Stimulated activated CD8-positive, alpha-beta memory T cell treated with anti-CD3 and anti-CD28 coated beads, Interleukin-15, amount 100 ng/mL, for 24 hours (primary cell): ENCODE results near the gene SIK1.
"Not testable (repeated sequence)": the region's sequence is repeated elsewhere in the genome, so short reads cannot be mapped to it uniquely, and the experiment has no call there.

Experiments
- DNase-seq: peaks from one replicate; pipeline ENCODE4 v3.0.0-alpha.2; 2020; ENCODE audit warnings: low read depth

Gene SIK1

GRCh38 chr21:43396788-43397438 lies 30.0 kb downstream of the SIK1 start:
- not testable (repeated sequence) for DNase-seq

GRCh38 chr21:43383351-43383750 lies 43.6 kb downstream of the SIK1 start:
- DNase-seq, result not testable (repeated sequence)

GRCh38 chr21:43382902-43383301 lies 44.0 kb downstream of the SIK1 start:
- DNase-seq, result not testable (repeated sequence)

DNA sequence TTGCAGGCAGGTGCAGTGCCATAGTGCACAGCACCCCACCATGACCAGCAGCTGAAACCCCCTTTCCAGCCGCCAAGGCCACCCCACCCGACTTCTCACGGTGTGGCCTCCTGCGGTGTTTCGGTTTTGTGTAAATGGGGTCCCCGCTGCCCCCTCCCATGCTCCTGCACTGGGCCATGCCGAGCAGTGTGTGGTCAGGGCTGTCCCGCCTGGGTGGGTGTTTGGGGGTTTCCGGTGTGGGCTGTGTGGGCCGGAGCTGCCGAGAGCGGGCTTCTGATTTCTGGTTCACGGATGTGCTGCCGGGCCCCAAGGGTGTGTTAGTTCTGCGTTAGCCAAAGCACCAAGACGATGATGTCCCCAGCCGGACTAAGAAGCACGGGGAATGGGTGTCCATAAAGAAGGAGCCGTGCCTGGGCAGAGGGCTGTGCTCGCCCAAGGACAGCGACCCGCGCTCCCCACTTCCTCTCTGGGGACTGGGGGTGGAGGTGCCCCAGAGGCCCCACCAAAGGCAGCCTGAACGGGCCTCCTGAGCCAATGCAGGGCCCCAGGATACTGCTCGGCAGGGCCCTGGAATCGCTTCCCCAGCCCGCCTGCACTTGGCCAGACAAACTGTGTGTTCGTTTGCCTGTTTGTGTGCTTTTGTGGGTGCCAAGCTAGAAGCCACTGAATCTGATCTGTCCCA lies 45.9 kb downstream of the SIK1 start:
- DNase-seq, result not testable (repeated sequence)

- DNase-seq, result not testable (repeated sequence)
Observed at GRCh38 chr21:43380337-43380736, 46.6 kb downstream of the SIK1 start.

GRCh38 chr21:43379626-43380122 lies 47.3 kb downstream of the SIK1 start:
- DNase-seq, result not testable (repeated sequence)

DNA sequence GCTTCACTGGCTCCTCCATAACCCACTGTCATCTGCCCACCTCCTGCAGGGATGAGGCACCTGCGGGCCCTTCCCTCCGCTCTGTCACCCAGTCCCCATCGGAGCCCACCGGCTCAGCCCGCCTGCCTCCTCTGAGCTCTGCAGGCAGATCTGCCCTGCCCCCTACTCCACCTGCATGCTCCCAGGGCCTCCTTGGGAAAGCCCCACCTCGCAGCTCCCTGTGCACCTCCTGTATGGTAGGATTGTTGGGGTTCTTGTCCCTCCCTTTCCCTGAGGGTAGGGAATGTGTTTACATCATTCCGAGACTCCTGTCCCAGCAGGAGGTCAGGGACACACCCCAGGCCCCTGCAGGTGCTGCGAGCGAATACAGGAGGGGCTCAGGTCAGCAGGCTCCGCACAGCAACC lies 50.5 kb downstream of the SIK1 start:
- DNase-seq, result no peak

- no peak for DNase-seq
Observed at GRCh38 chr21:43375837-43376477, 51.0 kb downstream of the SIK1 start.

DNA sequence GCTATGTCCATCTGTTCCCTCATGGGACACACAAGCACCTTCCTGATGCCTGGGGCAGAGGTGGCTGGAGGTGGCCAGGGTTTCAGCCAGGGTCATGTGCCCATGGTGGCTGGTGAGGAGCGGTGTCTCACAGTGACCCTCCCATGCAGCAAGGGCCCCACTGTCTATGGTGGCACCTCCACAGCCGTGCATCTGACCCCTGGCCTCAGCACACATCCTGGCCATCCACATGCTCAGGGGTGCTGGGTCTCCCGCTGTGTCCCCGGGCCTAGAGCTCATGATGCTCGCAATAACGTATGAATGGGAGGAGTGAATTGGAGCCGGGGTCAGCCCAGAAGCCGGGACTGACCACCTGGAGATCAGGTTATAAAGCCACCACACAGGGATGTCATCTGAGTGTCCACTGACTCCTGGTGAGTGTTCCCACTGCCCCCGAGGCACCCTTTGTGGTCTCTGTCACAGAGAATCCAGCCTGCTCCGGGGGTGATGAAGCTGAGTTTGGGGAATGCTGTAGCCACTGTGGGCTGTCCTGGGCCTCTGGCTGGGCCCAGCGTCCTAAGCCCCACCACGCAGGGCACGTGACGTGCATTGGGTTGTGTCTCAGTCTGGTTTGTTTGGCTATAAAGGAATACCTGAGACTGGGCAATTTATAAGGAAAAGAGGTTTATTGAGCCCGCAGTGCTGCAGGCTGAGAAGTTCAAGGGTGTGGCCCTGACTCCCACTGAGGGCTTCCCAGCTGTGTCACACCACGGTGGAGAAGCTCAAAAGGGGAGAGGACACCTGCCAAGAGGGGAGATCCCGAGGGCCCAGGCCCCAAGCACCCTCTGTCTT lies 51.7 kb downstream of the SIK1 start:
- DNase-seq, result no peak

DNA sequence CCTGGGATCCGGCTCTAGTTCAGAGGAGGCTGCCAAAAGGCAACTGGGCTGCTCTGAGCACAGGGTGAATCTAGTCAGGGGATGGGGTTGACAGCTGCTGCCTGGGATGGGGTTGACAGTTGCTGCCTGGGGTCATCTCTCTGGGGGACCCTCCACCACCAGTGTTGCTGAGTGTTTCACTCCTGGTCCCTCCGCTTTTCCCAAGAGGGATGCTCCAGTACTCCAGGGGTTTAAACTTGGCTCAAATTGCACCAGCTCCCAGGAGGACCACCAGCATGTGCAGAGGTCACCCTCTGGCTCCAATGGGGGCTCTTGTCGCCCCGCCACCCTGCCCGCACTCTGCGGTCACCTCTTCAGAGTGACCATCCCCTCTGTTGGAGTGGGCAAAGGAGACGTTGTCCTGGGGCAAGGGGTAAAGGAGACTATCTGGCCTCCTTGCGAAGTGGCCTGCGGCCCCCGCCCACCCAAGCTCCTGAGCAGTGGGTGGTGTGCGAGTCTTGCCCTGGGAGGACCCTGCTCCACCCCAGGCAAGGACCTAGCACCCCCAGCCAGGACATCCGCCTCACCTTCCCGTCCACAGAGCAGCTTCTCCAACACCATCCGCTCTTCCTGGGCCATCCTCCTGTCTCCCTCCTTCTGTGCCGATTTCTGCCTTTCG lies 52.6 kb downstream of the SIK1 start:
- DNase-seq, result no peak

DNA sequence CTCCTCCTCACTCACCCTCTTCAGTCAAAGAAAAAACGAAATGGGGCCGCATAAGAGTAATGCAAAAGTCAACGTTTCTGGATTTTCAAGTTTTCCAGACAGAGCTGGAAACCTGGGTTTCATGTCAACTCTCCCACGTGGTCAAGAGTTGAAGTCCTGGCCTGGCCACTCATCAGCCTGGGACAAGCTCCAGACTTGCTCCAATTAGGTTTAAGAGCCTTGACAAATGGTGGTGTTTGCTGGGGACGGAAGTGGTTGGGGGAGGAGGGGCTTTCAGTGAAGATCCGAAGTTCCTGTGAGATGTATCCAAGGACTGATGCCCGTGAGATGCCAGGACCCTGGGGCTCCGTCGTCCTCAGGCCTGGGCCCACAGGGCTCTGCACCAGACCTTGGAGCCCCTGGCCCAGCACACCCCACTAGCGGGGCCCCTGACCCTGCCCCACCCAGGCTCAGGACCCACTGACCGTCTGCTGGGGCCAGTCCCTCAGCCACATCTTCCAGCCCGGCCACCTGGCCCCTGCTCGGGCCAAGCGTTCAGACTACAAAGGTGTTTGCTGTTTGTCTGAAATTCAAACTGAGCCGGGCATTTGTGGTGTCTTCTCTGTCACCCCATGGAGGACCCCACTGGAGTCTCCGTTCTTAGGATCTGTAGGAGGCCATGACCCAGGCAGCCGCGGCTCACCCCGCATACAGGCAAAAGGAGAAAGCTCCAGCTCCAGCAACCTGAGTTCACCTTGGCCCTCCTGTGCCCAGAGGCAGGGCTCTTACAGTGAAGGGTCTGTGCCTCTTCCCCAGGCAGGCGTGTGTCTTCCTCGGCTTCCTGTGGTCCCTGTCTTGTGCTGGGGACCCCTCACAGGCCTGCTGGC lies 53.3 kb downstream of the SIK1 start:
- no peak for DNase-seq

GRCh38 chr21:43372663-43373361 lies 54.1 kb downstream of the SIK1 start:
- DNase-seq, result no peak

GRCh38 chr21:43371786-43372185 lies 55.1 kb downstream of the SIK1 start:
- no peak for DNase-seq

GRCh38 chr21:43370888-43371570 lies 55.9 kb downstream of the SIK1 start:
- no peak for DNase-seq

- DNase-seq, result no peak
Observed at GRCh38 chr21:43370091-43370658, 56.8 kb downstream of the SIK1 start.

DNA sequence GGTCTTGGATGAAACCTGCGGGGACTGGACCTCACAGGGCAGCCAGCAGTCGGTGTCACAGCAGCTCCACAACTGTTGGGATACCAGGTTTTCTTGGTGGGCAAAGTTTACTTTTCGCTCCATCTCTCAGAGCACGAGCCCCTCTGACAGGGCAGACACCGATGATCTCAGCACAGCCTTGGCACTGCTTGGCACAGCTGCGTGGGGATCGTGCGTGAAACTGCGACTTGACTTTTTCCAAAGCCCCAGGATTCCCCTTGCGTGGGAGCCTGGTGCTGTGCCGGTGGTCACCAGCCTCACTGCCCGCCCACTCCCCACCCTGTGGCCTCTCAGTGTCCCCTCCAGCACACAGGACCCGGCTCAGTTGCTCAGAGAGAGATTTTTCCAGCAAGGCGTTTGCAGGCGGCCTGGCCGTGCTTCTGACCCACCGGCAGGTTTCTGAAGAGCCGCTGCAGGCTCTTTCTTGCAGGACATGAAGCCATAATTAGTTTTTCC lies 57.3 kb downstream of the SIK1 start:
- DNase-seq, result no peak

DNA sequence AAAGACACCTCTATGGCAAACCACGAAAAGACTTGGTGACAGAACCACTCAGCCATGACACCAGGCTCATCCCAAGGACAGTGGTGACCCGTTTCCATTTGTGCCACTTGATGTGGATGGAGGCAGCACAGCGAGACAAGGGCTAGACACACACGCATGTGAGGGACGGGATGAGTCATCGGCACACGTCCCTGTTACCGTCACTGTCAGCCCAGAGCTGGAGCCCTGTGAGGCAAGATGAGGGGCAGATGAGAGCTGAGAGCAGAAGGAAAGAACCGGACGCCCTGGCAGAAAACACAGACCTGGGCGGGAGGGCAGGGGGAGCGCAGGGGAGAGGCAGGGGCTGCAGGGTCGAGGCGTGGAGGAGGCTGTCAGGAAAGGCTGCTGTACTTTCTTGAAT lies 57.8 kb downstream of the SIK1 start:
- no peak for DNase-seq

DNA sequence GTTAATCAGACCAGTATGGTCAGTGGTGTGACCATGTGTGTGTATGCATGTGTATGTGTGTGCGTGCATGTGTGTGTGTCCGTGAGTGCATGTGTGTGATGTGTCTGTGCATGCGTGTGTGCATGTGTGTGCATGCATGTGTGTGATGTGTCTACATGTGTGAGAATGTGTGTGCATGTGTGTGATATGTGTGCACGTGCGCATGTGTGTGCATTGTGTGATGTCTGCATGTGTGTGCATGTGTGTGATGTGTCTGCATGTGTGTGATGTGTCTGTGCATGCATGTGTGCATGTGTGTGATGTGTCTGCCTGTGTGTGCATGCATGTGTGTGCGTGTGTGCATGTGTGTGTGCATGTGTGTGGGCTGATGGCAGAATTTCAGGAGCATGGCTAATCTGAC lies 58.2 kb downstream of the SIK1 start:
- DNase-seq, result no peak

DNA sequence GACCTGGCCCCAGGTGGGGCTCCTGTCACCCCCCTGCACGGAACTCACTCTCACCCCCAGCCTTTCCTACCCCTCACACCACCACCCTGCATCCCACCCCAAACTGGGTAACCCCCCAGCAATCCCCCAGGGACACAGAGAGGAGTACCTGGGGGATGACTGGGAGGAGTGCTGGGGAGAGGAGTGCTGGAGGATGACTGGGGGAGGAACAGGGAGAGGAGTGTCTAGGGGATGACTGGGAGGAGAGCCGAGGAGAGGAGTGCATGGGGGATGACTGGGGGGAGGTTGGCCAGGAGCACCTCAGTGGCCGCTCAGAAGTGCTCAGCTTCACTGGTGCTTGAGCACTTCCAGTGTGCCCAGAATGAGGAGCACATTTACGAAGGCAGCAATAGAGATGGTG lies 59.1 kb downstream of the SIK1 start:
- DNase-seq, result no peak
